Measurements from ENCODE around the gene ANKRD40CL. TPM values are rescaled to one million over a fixed set of nuclear protein-coding genes. Genes with fewer than 3 reads are reported as not detected.

The ANKRD40CL gene
- polyA plus RNA-seq, 1 donor (not counting 4 experiments of a cell fraction or from before 2014, with no cell fraction given), result not detected

- no peak for DNase-seq (ENCODE audit: low read depth, low spot score)
- no peak overlapping the region for H3K27ac ChIP-seq (ENCODE audit: control insufficient read depth, insufficient read depth, low read length)
- no peak overlapping the region for H2AFZ ChIP-seq (ENCODE audit: control insufficient read depth, low read length)
- H3K4me2 ChIP-seq (ENCODE audit: control insufficient read depth, extremely low read depth, insufficient read depth, low read depth, low read length), result no peak overlapping the region
- TF ChIP-seq CTCF (optimal IDR thresholded peaks at IDR 0.05 in 1 of 3, IDR thresholded peaks at IDR 0.05 in 1 of 3, conservative IDR thresholded peaks at IDR 0.05 in 1 of 3; ENCODE audit: extremely low read depth in 1 of 3, insufficient read depth in 2 of 3, low read length in 3 of 3) (no peak), EZH2 (IDR thresholded peaks at IDR 0.05; ENCODE audit: low read length) (no peak)
- dilution Hi-C loops (cut with MboI; ENCODE audit: extremely low pct_ligation_motif_present, low sequenced_read_pairs), result no loop called here
- no peaks in the 10 kb centered on the region for H3K9me3 ChIP-seq (ENCODE audit: control insufficient read depth, low read depth, low read length)
- H4K20me1 ChIP-seq (ENCODE audit: control insufficient read depth, extremely low read depth, insufficient read depth, low read length), result no peaks in the 10 kb centered on the region
- no peak for FAIRE-seq
- H3K4me3 ChIP-seq (ENCODE audit: control insufficient read depth in 2 of 3, extremely low read depth in 1 of 3, insufficient read depth in 2 of 3, low read depth in 1 of 3, low read length in 3 of 3), result no peak overlapping the region
- H3K36me3 ChIP-seq (ENCODE audit: control insufficient read depth in 2 of 2, extremely low read depth in 1 of 2, insufficient read depth in 2 of 2, low read length in 2 of 2), result peaks cover 9 to 18% of the 10 kb centered on the region in 2 experiments
- no peaks in the 10 kb centered on the region for H3K27me3 ChIP-seq (ENCODE audit: control insufficient read depth, extremely low read depth, insufficient read depth, low read length)
- no peaks in the 10 kb centered on the region for H3K9me1 ChIP-seq (ENCODE audit: control insufficient read depth, extremely low read depth, insufficient read depth, low read length)
- H3K4me1 ChIP-seq (ENCODE audit: control insufficient read depth, extremely low read depth, insufficient read depth, low read length), result no peaks in the 10 kb centered on the region
- H3K79me2 ChIP-seq (ENCODE audit: control insufficient read depth, insufficient read depth, low read length), result no peaks in the 10 kb centered on the region
- no peak overlapping the region for H3K9ac ChIP-seq (ENCODE audit: control insufficient read depth, extremely low read depth, insufficient read depth, low read length)
Observed at GRCh38 chr17:50754521-50754920, 12.8 kb downstream of the ANKRD40CL start.

GRCh38 chr17:50749245-50749644 lies 18.1 kb downstream of the ANKRD40CL start:
- no peaks in the 10 kb centered on the region for H3K4me1 ChIP-seq (ENCODE audit: control insufficient read depth, extremely low read depth, insufficient read depth, low read length)
- no peaks in the 10 kb centered on the region for H3K9me1 ChIP-seq (ENCODE audit: control insufficient read depth, extremely low read depth, insufficient read depth, low read length)
- H3K36me3 ChIP-seq (ENCODE audit: control insufficient read depth in 2 of 2, extremely low read depth in 1 of 2, insufficient read depth in 2 of 2, low read length in 2 of 2), result peaks cover 27 to 28% of the 10 kb centered on the region in 2 experiments
- H3K9ac ChIP-seq (ENCODE audit: control insufficient read depth, extremely low read depth, insufficient read depth, low read length), result no peak overlapping the region
- H3K4me3 ChIP-seq (ENCODE audit: control insufficient read depth in 2 of 3, extremely low read depth in 1 of 3, insufficient read depth in 2 of 3, low read depth in 1 of 3, low read length in 3 of 3), result no peak overlapping the region
- H3K9me3 ChIP-seq (ENCODE audit: control insufficient read depth, low read depth, low read length), result no peaks in the 10 kb centered on the region
- dilution Hi-C loops (cut with MboI; ENCODE audit: extremely low pct_ligation_motif_present, low sequenced_read_pairs), result no loop called here
- no peak overlapping the region for H2AFZ ChIP-seq (ENCODE audit: control insufficient read depth, low read length)
- TF ChIP-seq CTCF (optimal IDR thresholded peaks at IDR 0.05 in 1 of 3, IDR thresholded peaks at IDR 0.05 in 1 of 3, conservative IDR thresholded peaks at IDR 0.05 in 1 of 3; ENCODE audit: extremely low read depth in 1 of 3, insufficient read depth in 2 of 3, low read length in 3 of 3) (no peak), EZH2 (IDR thresholded peaks at IDR 0.05; ENCODE audit: low read length) (no peak)
- no peak overlapping the region for H3K27ac ChIP-seq (ENCODE audit: control insufficient read depth, insufficient read depth, low read length)
- H4K20me1 ChIP-seq (ENCODE audit: control insufficient read depth, extremely low read depth, insufficient read depth, low read length), result no peaks in the 10 kb centered on the region
- H3K4me2 ChIP-seq (ENCODE audit: control insufficient read depth, extremely low read depth, insufficient read depth, low read depth, low read length), result no peak overlapping the region
- DNase-seq (ENCODE audit: low read depth, low spot score) (no peak), FAIRE-seq (peak; percentile 65)
- peaks cover 4% of the 10 kb centered on the region for H3K79me2 ChIP-seq (ENCODE audit: control insufficient read depth, insufficient read depth, low read length)
- no peaks in the 10 kb centered on the region for H3K27me3 ChIP-seq (ENCODE audit: control insufficient read depth, extremely low read depth, insufficient read depth, low read length)
